Adipocyte (in vitro differentiated cells): ENCODE measurements around the gene TJP3.

Experiments used
- DNase-seq: peaks from one replicate; pipeline ENCODE4 v3.0.0-alpha.2; 2015; ENCODE audit warnings: low read depth
- H3K27me3 ChIP-seq: replicated peaks from 2 replicates; pipeline ENCODE4 v1.7.0; 2013; ENCODE audit warnings: mild to moderate bottlenecking, low read length, moderate library complexity; ENCODE audit not compliant: control insufficient read depth, insufficient read depth
- H3K36me3 ChIP-seq: 2 replicates; pipeline ENCODE4 v1.7.0; 2013; ENCODE audit warnings: low read length, mild to moderate bottlenecking, moderate library complexity; ENCODE audit not compliant: control insufficient read depth, insufficient read depth, severe bottlenecking
- H3K4me1 ChIP-seq: 2 replicates; pipeline ENCODE4 v1.7.0; 2013; ENCODE audit warnings: mild to moderate bottlenecking, low read length, moderate library complexity; ENCODE audit not compliant: control insufficient read depth, insufficient read depth
- H3K4me3 ChIP-seq: 2 replicates; pipeline ENCODE4 v1.7.0; 2013; ENCODE audit warnings: mild to moderate bottlenecking, low read length, moderate library complexity
- H3K9ac ChIP-seq: 2 replicates; pipeline ENCODE4 v1.7.0; 2013; ENCODE audit warnings: mild to moderate bottlenecking, low read length, moderate library complexity
- H3K9me3 ChIP-seq: 2 replicates; pipeline ENCODE4 v1.7.0; 2013; ENCODE audit warnings: mild to moderate bottlenecking, low read length, moderate library complexity; ENCODE audit not compliant: control insufficient read depth

Gene TJP3

GRCh38 chr19:3769494-3769893 lies 61.3 kb downstream of the TJP3 start:
- H3K27me3 ChIP-seq = peaks cover 12% of the 10 kb centered on the region
- no peak overlapping the region for H3K9ac ChIP-seq
- H3K36me3 ChIP-seq = peaks cover 19% of the 10 kb centered on the region
- no peak overlapping the region for H3K4me3 ChIP-seq
- H3K9me3 ChIP-seq = no peaks in the 10 kb centered on the region
- DNase-seq = no peak
- H3K4me1 ChIP-seq = no peaks in the 10 kb centered on the region

GRCh38 chr19:3770136-3770999 lies 62.2 kb downstream of the TJP3 start:
- Histone ChIP-seq H3K9ac (no peak overlapping the region), H3K4me3 (no peak overlapping the region), H3K36me3 (peaks cover 15% of the 10 kb centered on the region), H3K27me3 (peaks cover 13% of the 10 kb centered on the region), H3K4me1 (no peaks in the 10 kb centered on the region), H3K9me3 (no peaks in the 10 kb centered on the region)
- DNase-seq = no peak

GRCh38 chr19:3771000-3771905 lies 63.1 kb downstream of the TJP3 start:
- no peak overlapping the region for H3K4me3 ChIP-seq
- peaks cover 14% of the 10 kb centered on the region for H3K36me3 ChIP-seq
- peaks cover 16% of the 10 kb centered on the region for H3K27me3 ChIP-seq
- no peaks in the 10 kb centered on the region for H3K9me3 ChIP-seq
- no peak for DNase-seq
- no peaks in the 10 kb centered on the region for H3K4me1 ChIP-seq
- H3K9ac ChIP-seq = no peak overlapping the region

- Histone ChIP-seq H3K4me3 (no peak within 1 kb of the TSS), H3K9me3 (no peaks in the 10 kb centered on the region), H3K9ac (no peak within 1 kb of the TSS), H3K27me3 (peaks cover 16% of the 10 kb centered on the region), H3K36me3 (peaks cover 7% of the 10 kb centered on the region), H3K4me1 (no peaks in the 10 kb centered on the region)
- DNase-seq = no peak
Measured at GRCh38 chr19:3771906-3772455, 63.8 kb downstream of the TJP3 start, which contains the start of gene RAX2. Gene RAX2, minus strand, starts transcription at chr19:3772228. Its CDS starts 486 bp downstream, at chr19:3771742.

- Histone ChIP-seq H3K9ac (no peak overlapping the region), H3K4me1 (no peaks in the 10 kb centered on the region), H3K27me3 (peaks cover 16% of the 10 kb centered on the region), H3K4me3 (no peak overlapping the region), H3K9me3 (no peaks in the 10 kb centered on the region), H3K36me3 (no peaks in the 10 kb centered on the region)
- no peak for DNase-seq
Measured at GRCh38 chr19:3773814-3774515, 65.8 kb downstream of the TJP3 start.

GRCh38 chr19:3774621-3775373 lies 66.6 kb downstream of the TJP3 start:
- no peak for DNase-seq
- no peaks in the 10 kb centered on the region for H3K36me3 ChIP-seq
- no peak overlapping the region for H3K4me3 ChIP-seq
- H3K4me1 ChIP-seq = no peaks in the 10 kb centered on the region
- H3K9me3 ChIP-seq = no peaks in the 10 kb centered on the region
- H3K27me3 ChIP-seq = peaks cover 16% of the 10 kb centered on the region
- H3K9ac ChIP-seq = no peak overlapping the region

- H3K36me3 ChIP-seq = no peaks in the 10 kb centered on the region
- DNase-seq = no peak
Measured at GRCh38 chr19:3775374-3775711, 67.2 kb downstream of the TJP3 start.

GRCh38 chr19:3775831-3776230 lies 67.6 kb downstream of the TJP3 start:
- peaks cover 16% of the 10 kb centered on the region for H3K27me3 ChIP-seq
- no peak overlapping the region for H3K9ac ChIP-seq
- DNase-seq = no peak
- H3K9me3 ChIP-seq = peaks cover 3% of the 10 kb centered on the region
- H3K4me3 ChIP-seq = no peak overlapping the region
- H3K36me3 ChIP-seq = no peaks in the 10 kb centered on the region
- H3K4me1 ChIP-seq = no peaks in the 10 kb centered on the region

More at GRCh38 chr19:3775374-3775711, 67.2 kb downstream of the TJP3 start:
- H3K9me3 ChIP-seq = no peaks in the 10 kb centered on the region
- H3K9ac ChIP-seq = no peak overlapping the region
- peaks cover 16% of the 10 kb centered on the region for H3K27me3 ChIP-seq
- no peaks in the 10 kb centered on the region for H3K4me1 ChIP-seq
- H3K4me3 ChIP-seq = no peak overlapping the region

- H3K36me3 ChIP-seq = no peaks in the 10 kb centered on the region
- peaks cover 10% of the 10 kb centered on the region for H3K9me3 ChIP-seq
- DNase-seq = no peak
- H3K4me3 ChIP-seq = no peak overlapping the region
- H3K27me3 ChIP-seq = peaks cover 10% of the 10 kb centered on the region
- H3K9ac ChIP-seq = no peak overlapping the region
- no peaks in the 10 kb centered on the region for H3K4me1 ChIP-seq
Measured at GRCh38 chr19:3776479-3777040, 68.4 kb downstream of the TJP3 start.
